Neural cell (in vitro differentiated cells): ENCODE results near the gene DENND1A. TPM values are rescaled to one million over a fixed set of nuclear protein-coding genes. Genes with fewer than 3 reads are reported as not detected.
A peak's percentile ranks its signal among the peaks of the same experiment; 100 is the strongest.

Source experiments
- H2AFZ ChIP-seq: fragments of 200-600, 300-800 bp; sonication (generic), shearing (Covaris generic); 2 replicates; pipeline ENCODE4 v1.6.0; 2014; ENCODE audit warnings: low read depth, mild to moderate bottlenecking, antibody characterized with exemption, low read length, moderate library complexity
- H3F3A ChIP-seq: fragments of 200-600 bp; shearing (Covaris generic); 2 replicates; pipeline ENCODE4 v1.6.1; 2016; ENCODE audit warnings: mild to moderate bottlenecking, moderate library complexity, mixed read lengths, antibody characterized with exemption, low read length; ENCODE audit not compliant: insufficient read depth, poor library complexity, severe bottlenecking
- H3K27ac ChIP-seq: fragments of 200-600, 300-800 bp; sonication (generic), shearing (Covaris generic); 2 replicates; pipeline ENCODE4 v1.5.1; 2014; ENCODE audit warnings: mild to moderate bottlenecking, low read length, moderate library complexity
- H3K27me3 ChIP-seq: fragments of 300-800, 200-600 bp; sonication (generic), shearing (Covaris generic); 2 replicates; pipeline ENCODE4 v1.6.0; 2014; ENCODE audit warnings: mild to moderate bottlenecking, low read depth, low read length, moderate library complexity; ENCODE audit not compliant: insufficient read depth
- H3K36me3 ChIP-seq: fragments of 300-800, 200-600 bp; sonication (generic), shearing (Covaris generic); 2 replicates; pipeline ENCODE4 v1.5.1; 2014; ENCODE audit warnings: mild to moderate bottlenecking, antibody characterized with exemption, low read length, moderate library complexity; ENCODE audit not compliant: insufficient read depth
- H3K4me2 ChIP-seq: fragments of 300-800, 200-600 bp; sonication (generic), shearing (Covaris generic); 2 replicates; pipeline ENCODE4 v1.6.0; 2014; ENCODE audit warnings: mild to moderate bottlenecking, low read length
- H3K4me3 ChIP-seq: fragments of 300-800, 200-600 bp; sonication (generic), shearing (Covaris generic); 2 replicates; pipeline ENCODE4 v1.5.1; 2014; ENCODE audit warnings: mild to moderate bottlenecking, low read length, moderate library complexity
- H3K79me2 ChIP-seq: fragments of 200-600 bp; shearing (Covaris generic); replicated peaks from 2 replicates; pipeline ENCODE4 v1.6.0; 2014; ENCODE audit warnings: mild to moderate bottlenecking, low read length, moderate library complexity; ENCODE audit not compliant: insufficient read depth
- H3K9ac ChIP-seq: fragments of 300-800, 200-600 bp; sonication (generic), shearing (Covaris generic); 2 replicates; pipeline ENCODE4 v1.6.1; 2016; ENCODE audit warnings: mild to moderate bottlenecking, low read length, mixed read lengths
- H3K9me2 ChIP-seq: fragments of 200-600 bp; shearing (Covaris generic); 2 replicates; pipeline ENCODE4 v1.6.1; 2016; ENCODE audit warnings: mild to moderate bottlenecking, low read length, mixed read lengths; ENCODE audit not compliant: insufficient read depth
- H3K9me3 ChIP-seq: fragments of 200-600, 300-800 bp; sonication (generic), shearing (Covaris generic); 2 replicates; pipeline ENCODE4 v1.6.1; 2016; ENCODE audit warnings: mild to moderate bottlenecking, mixed run types, low read length, moderate library complexity, mixed read lengths
- H4K20me1 ChIP-seq: fragments of 200-600 bp; shearing (Covaris generic); 2 replicates; pipeline ENCODE4 v1.6.1; 2016; ENCODE audit warnings: mild to moderate bottlenecking, mixed run types; ENCODE audit not compliant: insufficient read depth
- CTCF ChIP-seq: fragments of 450-650 bp; IDR thresholded peaks from 2 replicates; pipeline ENCODE4 v1.5.1; 2014; ENCODE audit warnings: antibody characterized with exemption, mild to moderate bottlenecking, moderate library complexity; ENCODE audit not compliant: poor library complexity, severe bottlenecking
- EP300 ChIP-seq: fragments of 450-650 bp; conservative IDR thresholded peaks from 2 replicates; pipeline ENCODE4 v1.6.1; 2014; ENCODE audit warnings: antibody characterized with exemption, mild to moderate bottlenecking, moderate library complexity; ENCODE audit not compliant: poor library complexity, severe bottlenecking
- EZH2 ChIP-seq: fragments of 200-600, 300-800 bp; shearing (Covaris generic), sonication (generic); IDR thresholded peaks from 2 replicates; pipeline ENCODE4 v1.6.1; 2014; ENCODE audit warnings: antibody characterized with exemption, low read length, borderline replicate concordance, mild to moderate bottlenecking; ENCODE audit not compliant: insufficient read depth, poor library complexity, severe bottlenecking
- MXI1 ChIP-seq: fragments of 450-650 bp; conservative IDR thresholded peaks from 2 replicates; pipeline ENCODE4 v1.6.1; 2014; ENCODE audit warnings: antibody characterized with exemption, mild to moderate bottlenecking; ENCODE audit not compliant: poor library complexity, severe bottlenecking
- POLR2AphosphoS5 ChIP-seq: IDR thresholded peaks from 2 replicates; pipeline ENCODE4 v1.6.1; 2012
- RAD21 ChIP-seq: fragments of 450-650 bp; conservative IDR thresholded peaks from 2 replicates; pipeline ENCODE4 v1.6.1; 2014; ENCODE audit warnings: antibody characterized with exemption, mild to moderate bottlenecking, moderate library complexity
- REST ChIP-seq: IDR thresholded peaks from 2 replicates; pipeline ENCODE4 v1.6.1; 2012; ENCODE audit warnings: borderline replicate concordance
- SMC3 ChIP-seq: fragments of 450-650 bp; conservative IDR thresholded peaks from 2 replicates; pipeline ENCODE4 v1.6.1; 2014; ENCODE audit warnings: antibody characterized with exemption, mild to moderate bottlenecking, moderate library complexity; ENCODE audit not compliant: poor library complexity
- polyA plus RNA-seq: library from polyadenylated mRNA; depleted of rRNA; stranded (reverse); fragments of >200 nt; gene quantifications from 2 replicates; pipeline ENCODE4 v1.2.3, GENCODE V29; 2014

The DENND1A gene
- polyA plus RNA-seq, 1 donor from 2014 or later, result 2.3 TPM

- H3K9me3 ChIP-seq, result no peaks in the 10 kb centered on the region
Observed at GRCh38 chr9:123359106-123359505, 570.8 kb downstream of the DENND1A start.

GRCh38 chr9:123358181-123358905, 571.6 kb downstream of the DENND1A start:
- Histone ChIP-seq H3K27me3 (no peaks in the 10 kb centered on the region), H3K4me2 (no peak overlapping the region), H2AFZ (no peak overlapping the region), H3K79me2 (peaks cover 56% of the 10 kb centered on the region), H3K9me2 (no peaks in the 10 kb centered on the region), H4K20me1 (no peaks in the 10 kb centered on the region), H3K27ac (no peak overlapping the region), H3F3A (no peaks in the 10 kb centered on the region), H3K4me3 (no peak overlapping the region), H3K9me3 (no peaks in the 10 kb centered on the region), H3K36me3 (no peaks in the 10 kb centered on the region), H3K9ac (no peak overlapping the region)
- TF ChIP-seq RAD21, result no peak
- TF ChIP-seq POLR2AphosphoS5, result no peak
- no peak for TF ChIP-seq EP300
- TF ChIP-seq SMC3, result no peak
- no peak for TF ChIP-seq REST

More at GRCh38 chr9:123359106-123359505, 570.8 kb downstream of the DENND1A start:
- H3K36me3 ChIP-seq, result no peaks in the 10 kb centered on the region
- H4K20me1 ChIP-seq, result no peaks in the 10 kb centered on the region
- peaks cover 56% of the 10 kb centered on the region for H3K79me2 ChIP-seq
- no peaks in the 10 kb centered on the region for H3K9me2 ChIP-seq
- no peak for TF ChIP-seq EZH2
- no peak overlapping the region for H3K4me3 ChIP-seq
- no peaks in the 10 kb centered on the region for H3F3A ChIP-seq
- H3K4me2 ChIP-seq, result no peak overlapping the region
- H3K27me3 ChIP-seq, result no peaks in the 10 kb centered on the region
- no peak overlapping the region for H3K27ac ChIP-seq
- no peak overlapping the region for H2AFZ ChIP-seq
- H3K9ac ChIP-seq, result no peak overlapping the region

GRCh38 chr9:123357743-123358059, 572.2 kb downstream of the DENND1A start:
- peak overlapping the region; percentile 32 for H3K9ac ChIP-seq
- no peaks in the 10 kb centered on the region for H3K9me2 ChIP-seq
- peak; percentile 23 for TF ChIP-seq MXI1
- TF ChIP-seq CTCF, result no peak
- TF ChIP-seq RAD21, result no peak
- no peak overlapping the region for H2AFZ ChIP-seq
- H3K9me3 ChIP-seq, result no peaks in the 10 kb centered on the region
- no peaks in the 10 kb centered on the region for H3K36me3 ChIP-seq
- no peak overlapping the region for H3K4me2 ChIP-seq
- H3K4me3 ChIP-seq, result peak overlapping the region; percentile 35
- H4K20me1 ChIP-seq, result no peaks in the 10 kb centered on the region
- H3K27me3 ChIP-seq, result no peaks in the 10 kb centered on the region
- no peaks in the 10 kb centered on the region for H3F3A ChIP-seq
- no peak overlapping the region for H3K27ac ChIP-seq
- H3K79me2 ChIP-seq, result peaks cover 56% of the 10 kb centered on the region
